Uterus (tissue), 2 donors: ENCODE data around the gene MOV10L1.

Experiments used
- CTCF ChIP-seq, 4 experiments: fragments of 200-600 bp in 2 of 4; fragments of 450-650 bp in 2 of 4; sonication (generic) in 2 of 4; IDR thresholded peaks; one replicate each; pipeline ENCODE4 v1.5.1; 2016 to 2019; ENCODE audit warnings: antibody characterized with exemption in 4 of 4, mild to moderate bottlenecking in 2 of 4, moderate library complexity in 1 of 4
- POLR2A ChIP-seq, 2 donors: fragments of 450-650 bp; IDR thresholded peaks; one replicate each; pipeline ENCODE4 v1.6.1; 2016; ENCODE audit warnings: antibody characterized with exemption in 2 of 2, mild to moderate bottlenecking in 1 of 2, moderate library complexity in 1 of 2

- no peak for TF ChIP-seq CTCF (IDR thresholded peaks at IDR 0.05)
- no peak for TF ChIP-seq POLR2A (IDR thresholded peaks at IDR 0.05)
These were observed 93.5 kb downstream of the MOV10L1 start for GRCh38 chr22:50183141-50183971.
